ENCODE measurements around the gene LRRC37A3.

GRCh38 chr17:64941761-64942160 is 22.5 kb upstream of the LRRC37A3 start:
- TF ChIP-seq ZNF274 (IDR thresholded peaks at IDR 0.05; ENCODE audit: low read depth, low read length), result no peak
- no peak for TF ChIP-seq YY1 (IDR thresholded peaks at IDR 0.05; ENCODE audit: insufficient read depth, insufficient read length)
- TF ChIP-seq SUZ12 (IDR thresholded peaks at IDR 0.05; ENCODE audit: extremely low read depth, insufficient read depth, insufficient read length), result no peak
